ENCODE results near the gene EXT2.

EXT2 gene

GRCh38 chr11:44095506-44096359 is at the start of gene EXT2:
TSS of gene EXT2 (plus strand) at chr11:44095678. CDS start at chr11:44107713, 12,035 bp downstream.
- DNase-seq = peak; percentile 84

DNA sequence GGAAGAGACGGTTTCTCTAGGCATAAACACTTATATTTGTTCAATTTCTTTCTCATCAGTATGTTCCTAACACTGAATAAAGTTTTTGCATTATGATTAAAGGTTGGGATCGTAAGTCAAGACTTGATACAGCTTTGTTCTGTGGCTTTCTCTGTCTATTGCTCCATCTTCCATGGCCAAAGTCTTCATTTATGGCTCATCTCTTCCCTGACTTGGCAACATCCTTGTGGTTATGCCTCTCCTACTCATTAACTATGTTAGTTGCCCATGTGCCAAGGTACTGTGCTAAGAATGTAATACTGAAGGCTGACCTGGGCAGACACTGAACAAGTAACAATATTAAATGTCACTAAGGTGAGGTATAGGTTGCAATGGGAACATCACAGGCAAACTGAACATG is 49.3 kb upstream of the EXT2 start:
- DNase-seq = no peak

- no peak for DNase-seq
These were observed 48.2 kb upstream of the EXT2 start for GRCh38 chr11:44047298-44047697.

- DNase-seq = no peak
These were observed 47.5 kb upstream of the EXT2 start, which contains the start of gene ACCSL for GRCh38 chr11:44047931-44048431. TSS of gene ACCSL (plus strand) at chr11:44047981. CDS start at chr11:44048037, 56 bp downstream.

- DNase-seq = no peak
These were observed 45.6 kb upstream of the EXT2 start for GRCh38 chr11:44049832-44050231.

DNA sequence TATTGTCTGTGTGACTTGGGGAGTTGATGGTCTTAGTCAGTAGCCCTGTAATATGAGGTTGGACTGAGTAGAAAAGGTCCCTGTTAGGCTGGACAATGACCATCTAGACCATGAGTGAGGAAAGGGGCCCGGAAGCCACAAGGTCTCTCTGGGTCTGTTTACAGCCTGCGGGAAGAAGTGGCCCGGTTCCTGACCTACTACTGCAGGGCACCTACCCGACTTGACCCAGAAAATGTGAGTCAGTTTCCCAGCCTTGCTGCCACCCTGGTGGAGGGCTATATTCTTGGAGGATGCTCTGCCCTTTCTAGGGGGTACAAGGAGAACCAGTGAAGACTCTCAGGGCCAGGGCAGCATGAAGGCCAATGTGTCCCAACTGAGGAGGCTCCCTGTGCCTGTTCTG is 44.3 kb upstream of the EXT2 start:
- DNase-seq = no peak

DNA sequence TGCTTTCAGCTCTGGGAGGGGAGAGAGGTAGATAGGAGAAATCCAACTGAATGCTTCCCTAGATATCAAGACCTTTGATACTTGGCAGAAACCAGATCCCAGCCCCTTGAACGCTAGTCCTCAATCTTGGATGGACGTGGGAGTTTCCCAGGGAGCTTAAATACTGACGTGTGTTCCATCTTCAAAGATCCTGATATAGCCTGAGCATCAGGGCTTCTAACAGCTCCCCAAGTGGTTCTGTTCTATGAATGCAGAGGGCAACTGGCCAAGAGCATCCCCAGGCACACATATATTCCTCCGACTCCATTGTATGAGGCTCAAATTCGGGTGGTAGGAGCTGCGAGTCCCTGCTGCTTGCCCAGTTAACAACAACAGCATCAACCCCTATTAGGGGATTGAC is 38.1 kb upstream of the EXT2 start:
- no peak for DNase-seq

- no peak for DNase-seq
These were observed 37.2 kb upstream of the EXT2 start for GRCh38 chr11:44058275-44058674.

DNA sequence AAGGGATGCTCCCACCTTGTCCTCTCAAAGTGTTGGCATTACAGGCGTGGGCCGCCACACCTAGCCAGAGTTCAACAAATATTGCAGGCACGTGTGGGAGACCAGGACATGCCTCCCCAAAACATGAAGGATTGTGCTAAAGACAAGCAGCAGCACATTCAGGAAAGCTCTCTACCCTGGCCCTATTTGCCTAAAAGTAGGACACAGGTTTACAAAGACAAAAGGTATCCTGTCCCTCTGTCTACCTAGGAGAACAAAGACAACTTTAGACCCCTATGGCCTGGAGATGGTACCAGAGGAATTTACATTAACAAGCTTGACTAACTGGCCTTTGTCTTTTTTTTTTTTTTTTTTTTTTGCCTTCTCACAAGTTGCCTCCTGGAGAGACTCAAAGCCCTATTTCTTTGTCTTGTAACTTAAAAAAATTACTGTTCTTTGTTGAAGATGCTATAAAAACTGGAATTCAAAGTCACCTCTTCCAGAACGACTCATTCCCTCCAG is 30.3 kb upstream of the EXT2 start:
- DNase-seq = no peak

DNA sequence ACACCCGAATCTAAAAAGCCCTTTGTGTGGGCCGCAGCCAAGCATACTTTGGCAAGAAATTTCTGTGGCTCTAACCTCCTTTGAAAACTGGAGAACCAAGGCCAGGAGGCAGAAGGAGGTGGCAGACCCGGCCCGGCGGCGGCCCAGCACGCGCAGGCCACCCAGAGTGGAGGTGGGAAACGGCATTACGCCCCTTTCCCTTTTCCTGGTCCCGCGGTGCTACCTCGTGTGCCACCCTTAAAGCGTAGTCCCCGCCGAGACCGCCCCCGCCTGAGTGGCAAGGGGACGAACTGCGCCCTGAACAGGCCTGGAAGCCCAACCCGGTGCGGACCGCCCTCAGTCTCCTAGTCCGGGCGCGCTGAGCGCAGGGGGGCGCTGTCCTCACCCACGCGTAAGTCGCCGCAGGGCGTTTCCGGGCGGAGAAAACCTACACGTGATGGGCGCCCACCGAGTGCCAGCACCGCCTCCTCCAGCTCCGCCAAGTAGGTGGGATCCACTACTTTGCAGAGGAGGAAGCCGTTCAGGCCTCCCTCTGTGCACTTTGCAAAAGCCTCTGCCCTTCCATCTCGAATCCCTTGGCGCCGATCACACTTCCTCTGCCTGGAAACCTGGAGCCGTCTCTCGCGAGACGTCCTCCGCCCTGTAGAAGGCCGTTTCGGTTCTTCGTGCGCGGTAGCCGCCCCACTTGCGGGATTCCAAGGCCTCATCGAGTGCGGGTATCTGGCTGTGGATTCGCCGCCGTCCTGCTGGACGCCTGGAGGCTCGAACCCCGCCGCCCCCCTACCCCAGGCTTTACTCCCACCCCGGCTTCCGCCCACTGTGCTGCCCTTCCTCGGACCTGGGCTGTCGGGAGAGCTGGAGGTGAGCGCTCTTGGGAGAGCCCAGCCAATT is 29.4 kb upstream of the EXT2 start, which contains the start of gene ACCS:
Gene ACCS (plus strand): TSS at position 430 of the 891 bp plus-strand sequence. CDS start 1,358 bp downstream, outside the sequence.
- DNase-seq = peak; percentile 94

DNA sequence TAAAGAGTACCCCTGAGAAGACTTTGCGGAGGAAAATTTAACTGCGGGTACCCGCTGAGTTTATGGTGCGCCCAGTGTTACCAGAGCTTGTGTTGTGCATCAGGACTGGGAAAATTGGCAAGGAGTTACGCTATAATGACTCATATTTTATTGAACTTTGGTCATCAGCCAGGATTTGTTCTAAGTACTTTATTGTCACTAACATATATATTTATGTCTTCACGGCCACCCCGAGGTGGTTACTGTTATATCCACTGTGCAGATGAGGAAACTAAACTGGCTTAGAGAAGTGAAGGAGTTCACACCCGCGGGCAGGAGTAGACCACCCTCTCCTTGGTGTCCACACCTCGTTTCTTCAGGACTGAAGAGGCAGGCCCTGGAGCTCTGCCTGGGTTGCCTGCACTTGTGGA is 28.7 kb upstream of the EXT2 start:
- DNase-seq = no peak

DNA sequence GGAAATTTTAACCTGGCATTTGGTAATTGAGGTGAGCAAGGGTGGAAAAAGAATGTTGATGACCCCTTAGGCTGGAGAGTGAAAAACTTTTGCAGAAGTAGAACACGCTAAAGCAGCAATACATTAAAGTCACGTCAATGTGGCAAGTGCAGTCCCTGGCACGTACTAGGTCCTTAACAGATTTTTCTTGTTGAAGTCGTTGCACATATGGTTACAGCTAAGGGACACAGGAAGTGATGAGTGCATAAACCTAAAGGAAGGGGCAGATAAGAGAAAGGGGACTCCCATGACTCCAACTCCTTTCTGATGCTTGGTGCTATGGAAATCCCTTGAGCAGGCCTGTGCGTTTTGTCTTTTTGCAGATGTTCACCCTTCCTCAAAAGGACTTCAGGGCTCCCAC is 28.2 kb upstream of the EXT2 start:
- no peak for DNase-seq

GRCh38 chr11:44068180-44068579 is 27.3 kb upstream of the EXT2 start:
- DNase-seq = no peak

GRCh38 chr11:44071157-44071556 is 24.3 kb upstream of the EXT2 start:
- DNase-seq = no peak

GRCh38 chr11:44072757-44073658 is 22.5 kb upstream of the EXT2 start:
- DNase-seq = no peak

GRCh38 chr11:44078794-44079193 is 16.7 kb upstream of the EXT2 start:
- no peak for DNase-seq

GRCh38 chr11:44079376-44079775 is 16.1 kb upstream of the EXT2 start:
- DNase-seq = no peak

DNA sequence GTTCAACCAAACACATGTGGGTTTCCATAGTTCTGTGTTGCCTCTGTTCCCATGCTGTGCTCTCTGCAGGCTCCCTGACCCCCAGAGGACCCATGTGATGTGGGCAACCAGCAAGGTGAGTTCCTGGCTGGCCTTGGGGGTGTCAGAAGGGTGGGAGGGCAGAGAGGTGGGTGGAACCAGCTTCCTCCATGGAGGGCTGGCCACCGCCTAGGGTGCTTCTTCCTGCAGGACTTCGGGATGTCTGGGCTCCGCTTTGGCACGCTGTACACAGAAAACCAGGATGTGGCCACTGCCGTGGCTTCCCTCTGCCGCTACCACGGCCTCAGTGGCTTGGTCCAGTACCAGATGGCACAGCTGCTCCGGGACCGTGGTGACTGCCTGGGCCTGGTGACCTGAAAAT is 14.5 kb upstream of the EXT2 start:
- DNase-seq = no peak

DNA sequence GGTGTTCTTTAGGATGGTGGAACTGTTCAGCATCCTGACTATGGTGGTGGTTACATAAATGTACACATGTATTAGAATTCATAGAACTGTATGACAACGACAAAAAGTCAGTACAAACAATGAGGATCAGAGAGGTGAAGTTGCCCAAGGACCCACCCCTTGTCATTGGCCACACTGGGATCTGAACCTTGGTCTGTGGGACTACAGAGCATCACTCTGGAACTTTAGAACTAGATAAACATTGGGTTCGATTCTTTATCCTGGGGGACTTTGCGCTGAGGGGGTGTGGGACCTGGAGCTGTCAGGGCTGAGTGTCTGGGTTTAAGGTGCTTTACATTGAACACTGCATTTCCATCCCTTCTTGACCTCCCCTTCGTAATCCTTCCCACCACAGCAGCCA is 12.8 kb upstream of the EXT2 start:
- no peak for DNase-seq

- DNase-seq = no peak
These were observed 12.0 kb upstream of the EXT2 start for GRCh38 chr11:44083433-44083832.

DNA sequence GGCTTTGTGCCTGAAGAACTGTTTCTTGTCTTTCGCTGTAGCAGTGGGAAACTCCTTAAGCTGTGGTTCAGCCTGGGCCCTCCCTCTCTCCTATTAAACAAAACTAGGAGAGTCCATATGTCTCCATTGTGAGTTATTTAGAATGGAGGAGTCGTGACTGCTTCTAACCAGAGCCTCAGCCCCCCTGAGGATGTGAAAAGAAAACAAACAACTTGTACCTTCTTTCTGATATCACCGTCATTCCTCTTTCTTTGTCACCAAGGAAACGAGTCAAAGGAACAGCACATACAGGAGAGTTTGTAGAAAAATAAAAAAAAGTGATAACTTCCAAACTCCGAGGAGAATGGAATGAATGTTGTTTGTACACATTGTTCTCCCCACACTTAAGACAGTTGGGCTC is 11.6 kb upstream of the EXT2 start:
- DNase-seq = no peak

- DNase-seq = no peak
These were observed 10.1 kb upstream of the EXT2 start for GRCh38 chr11:44085330-44085729.
